ENCODE data around the gene ZDHHC11.
"Not testable (repeated sequence)": the region's sequence is repeated elsewhere in the genome, so short reads cannot be mapped to it uniquely, and the experiment has no call there.

DNA sequence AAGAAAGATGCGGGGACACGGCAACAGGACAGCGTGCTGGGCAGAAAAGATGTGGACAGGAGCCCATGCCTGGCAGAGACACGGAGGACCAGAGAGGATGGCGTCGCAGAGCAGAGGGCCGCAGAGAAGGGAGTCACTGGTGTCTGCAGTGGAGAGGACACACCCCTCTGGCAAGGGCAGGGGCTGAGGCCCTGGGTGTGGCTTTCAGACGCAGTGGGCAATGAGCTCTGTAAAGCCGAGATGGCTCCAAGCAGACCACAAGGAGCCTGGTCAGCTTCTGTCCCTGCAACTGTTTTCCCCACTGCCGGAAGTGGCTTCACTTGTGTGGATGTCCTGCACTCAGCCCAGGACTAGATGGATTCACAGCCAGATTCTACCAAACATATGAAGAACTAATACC is 62.1 kb downstream of the ZDHHC11 start:
- not testable (repeated sequence) for TF ChIP-seq CTCF, POLR2A (IDR thresholded peaks at IDR 0.05)
